ENCODE results near the gene MTMR1. TPM values are rescaled to one million over a fixed set of nuclear protein-coding genes. Genes with fewer than 3 reads are reported as not detected.
A peak's percentile ranks its signal among the peaks of the same experiment; 100 is the strongest.

MTMR1 gene
- total and polyA plus RNA-seq, 5 donors, result 7.4 to 23.4 (median 21.5) TPM

- 95% methylated on average over 13 of the region's 13 CpGs for WGBS
- Histone ChIP-seq H3K9me3 (ENCODE audit: control insufficient read depth, low read length) (no peaks in the 10 kb centered on the region), H3K4me3 (ENCODE audit: low read length) (no peak overlapping the region), H3K4me1 (ENCODE audit: control insufficient read depth, insufficient read depth, low read length) (peaks cover 7% of the 10 kb centered on the region), H3K27me3 (ENCODE audit: control insufficient read depth, insufficient read depth) (no peaks in the 10 kb centered on the region), H3K27ac (ENCODE audit: low read length) (no peak overlapping the region)
- no peak for ATAC-seq
- intact Hi-C loops (cut with DNase I), result no loop called here
- DNase-seq, result no peak
Observed at GRCh38 chrX:150769408-150769807, 76.2 kb downstream of the MTMR1 start.

DNA sequence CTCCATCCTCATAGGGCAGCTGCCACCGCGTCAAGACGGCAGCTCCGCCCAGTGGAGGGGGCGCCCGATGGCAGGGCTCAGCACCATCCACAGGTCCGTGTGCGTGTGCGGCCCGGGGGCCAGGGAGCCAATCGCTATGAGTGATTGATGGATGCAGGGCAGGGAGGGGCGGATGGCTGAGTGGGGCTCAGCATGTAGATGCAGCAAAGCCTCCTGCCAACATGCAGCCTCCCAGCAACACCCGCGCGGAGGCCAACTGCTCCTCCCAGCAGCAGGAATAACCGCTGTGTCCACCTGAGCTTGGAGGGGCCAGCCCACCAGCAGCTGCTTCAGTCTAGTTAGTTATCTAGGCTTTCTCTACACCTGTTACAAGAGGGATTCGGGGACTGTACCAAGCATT, 77.4 kb downstream of the MTMR1 start:
- WGBS, result 84% methylated on average over 17 of the region's 17 CpGs
- intact Hi-C loops (cut with DNase I), result loop anchor here in 2 of 4 donors (5.0 kb wide), 1 partner anchor 312 kb away; no protein-coding TSS in a partner anchor
- Histone ChIP-seq H3K27me3 (ENCODE audit: control insufficient read depth, insufficient read depth) (no peaks in the 10 kb centered on the region), H3K9me3 (ENCODE audit: control insufficient read depth, low read length) (no peaks in the 10 kb centered on the region), H3K27ac (ENCODE audit: low read length) (no peak overlapping the region), H3K4me1 (ENCODE audit: control insufficient read depth, insufficient read depth, low read length) (peaks cover 7% of the 10 kb centered on the region), H3K4me3 (ENCODE audit: low read length) (no peak overlapping the region)
- no peak for DNase-seq
- no peak for ATAC-seq

DNA sequence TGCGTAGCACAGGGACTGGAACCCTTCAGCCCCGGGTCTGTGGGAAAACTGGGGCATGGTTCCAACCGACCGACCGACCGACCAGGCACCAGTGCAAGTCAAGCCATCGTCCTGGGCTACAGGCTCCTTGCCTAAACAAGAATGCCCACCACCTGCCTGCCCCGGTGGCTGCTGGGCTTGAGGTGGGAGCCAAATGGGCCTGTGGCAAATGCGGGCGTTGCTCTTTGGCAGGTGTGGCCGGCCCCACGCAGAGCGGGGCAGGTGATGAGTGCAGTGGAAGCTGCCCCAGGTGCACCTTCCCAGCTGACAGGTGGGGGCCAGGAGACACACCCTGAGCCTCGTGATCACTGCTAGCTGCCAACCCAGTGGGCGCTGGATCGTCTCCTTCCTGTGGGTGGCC, 77.9 kb downstream of the MTMR1 start:
- H3K27me3 ChIP-seq (ENCODE audit: control insufficient read depth, insufficient read depth), result no peaks in the 10 kb centered on the region
- no peaks in the 10 kb centered on the region for H3K9me3 ChIP-seq (ENCODE audit: control insufficient read depth, low read length)
- H3K27ac ChIP-seq (ENCODE audit: low read length), result no peak overlapping the region
- ATAC-seq, result no peak
- 91% methylated on average over 16 of the region's 16 CpGs for WGBS
- no peak overlapping the region for H3K4me3 ChIP-seq (ENCODE audit: low read length)
- no peak for DNase-seq
- intact Hi-C loops (cut with DNase I), result loop anchor here in 2 of 4 donors (5.0 kb wide), 1 partner anchor 311 kb away; no protein-coding TSS in a partner anchor
- H3K4me1 ChIP-seq (ENCODE audit: control insufficient read depth, insufficient read depth, low read length), result peaks cover 7% of the 10 kb centered on the region

DNA sequence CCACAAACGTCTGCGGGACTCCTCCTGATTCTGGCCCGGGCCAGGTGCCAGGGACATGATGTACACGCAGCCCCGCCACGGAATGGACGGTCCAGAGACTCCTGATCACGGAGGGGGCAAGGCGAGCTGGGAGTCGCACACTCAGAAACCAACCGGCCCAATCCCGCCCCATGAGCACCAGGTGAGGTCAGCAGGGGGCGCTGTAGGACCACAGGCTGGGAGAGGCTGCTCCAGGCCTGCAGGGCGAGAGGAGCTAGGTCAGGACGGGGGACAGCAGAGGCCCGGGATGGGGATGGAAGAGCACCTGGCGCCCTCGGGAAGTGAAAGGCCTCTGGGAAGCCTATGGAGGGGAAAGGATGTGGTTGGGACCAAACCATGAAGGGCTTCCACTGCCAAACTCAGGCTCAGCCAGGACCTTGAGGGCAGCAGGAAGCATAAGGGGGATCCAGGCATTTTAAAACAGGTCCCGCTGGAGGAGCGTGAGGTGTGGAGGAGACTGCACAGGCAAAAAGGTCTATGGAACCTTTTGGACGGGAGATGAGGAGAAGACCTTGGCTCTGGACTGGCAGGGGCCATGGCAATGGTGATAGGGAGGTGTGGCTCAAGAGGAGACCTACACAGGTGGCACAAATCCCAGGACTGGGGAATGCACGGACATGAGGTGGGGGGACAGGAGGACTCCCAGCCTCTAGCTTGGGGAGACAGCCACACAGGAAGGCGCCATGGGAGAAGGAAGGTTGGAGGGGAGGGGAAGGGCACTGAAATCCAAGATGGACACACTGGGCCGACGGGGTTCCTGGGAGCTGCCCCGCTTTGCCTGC, 79.2 kb downstream of the MTMR1 start:
- Histone ChIP-seq H3K27ac (ENCODE audit: low read length) (no peak overlapping the region), H3K9me3 (ENCODE audit: control insufficient read depth, low read length) (no peaks in the 10 kb centered on the region), H3K27me3 (ENCODE audit: control insufficient read depth, insufficient read depth) (no peaks in the 10 kb centered on the region), H3K4me1 (ENCODE audit: control insufficient read depth, insufficient read depth, low read length) (peaks cover under 1% of the 10 kb centered on the region), H3K4me3 (ENCODE audit: low read length) (no peak overlapping the region)
- intact Hi-C loops (cut with DNase I), result loop anchor here (2.0 to 5.0 kb wide), 2 partner anchors 310 kb away; no protein-coding TSS in a partner anchor
- WGBS, result 33% methylated on average over 26 of the region's 26 CpGs
- peak; percentile 71 to 91 (median 90) for DNase-seq
- ATAC-seq, result peak; percentile 79 to 86

DNA sequence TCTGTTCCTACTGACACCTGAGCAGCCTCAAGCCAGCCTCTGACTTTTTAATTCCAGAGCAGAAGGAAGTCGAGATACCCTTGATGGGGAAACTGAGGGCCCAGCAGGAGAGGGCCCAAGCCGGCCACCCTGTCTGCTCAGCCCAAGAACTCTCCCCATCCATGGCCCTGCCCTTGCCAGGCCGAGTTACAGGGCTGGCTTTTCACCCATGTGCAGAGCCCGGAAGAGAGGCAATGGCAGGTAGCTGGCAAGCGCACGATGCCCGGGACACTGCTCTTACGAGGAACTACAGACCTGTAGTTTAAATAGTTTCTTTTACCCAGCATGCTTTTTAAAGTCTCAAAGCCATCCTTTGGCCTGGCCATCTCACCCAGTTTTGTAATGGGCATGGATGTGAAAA, 79.9 kb downstream of the MTMR1 start:
- no peak for DNase-seq
- no peaks in the 10 kb centered on the region for H3K4me1 ChIP-seq (ENCODE audit: control insufficient read depth, insufficient read depth, low read length)
- 92% methylated on average over 8 of the region's 8 CpGs for WGBS
- intact Hi-C loops (cut with DNase I), result loop anchor here (2.0 to 5.0 kb wide), 2 partner anchors 309 to 310 kb away; no protein-coding TSS in a partner anchor
- H3K9me3 ChIP-seq (ENCODE audit: control insufficient read depth, low read length), result no peaks in the 10 kb centered on the region
- no peak overlapping the region for H3K4me3 ChIP-seq (ENCODE audit: low read length)
- no peak for ATAC-seq
- no peak overlapping the region for H3K27ac ChIP-seq (ENCODE audit: low read length)
- H3K27me3 ChIP-seq (ENCODE audit: control insufficient read depth, insufficient read depth), result no peaks in the 10 kb centered on the region

- no peak for ATAC-seq
- no peaks in the 10 kb centered on the region for H3K27me3 ChIP-seq (ENCODE audit: control insufficient read depth, insufficient read depth)
- DNase-seq, result no peak
- intact Hi-C loops (cut with DNase I), result loop anchor here (2.0 to 5.0 kb wide), 2 partner anchors 309 kb away; no protein-coding TSS in a partner anchor
- no peak overlapping the region for H3K4me3 ChIP-seq (ENCODE audit: low read length)
- H3K4me1 ChIP-seq (ENCODE audit: control insufficient read depth, insufficient read depth, low read length), result no peaks in the 10 kb centered on the region
- no peak overlapping the region for H3K27ac ChIP-seq (ENCODE audit: low read length)
- no peaks in the 10 kb centered on the region for H3K9me3 ChIP-seq (ENCODE audit: control insufficient read depth, low read length)
- WGBS, result 46% methylated on average over 4 of the region's 4 CpGs
Observed at GRCh38 chrX:150773634-150774033, 80.4 kb downstream of the MTMR1 start.

DNA sequence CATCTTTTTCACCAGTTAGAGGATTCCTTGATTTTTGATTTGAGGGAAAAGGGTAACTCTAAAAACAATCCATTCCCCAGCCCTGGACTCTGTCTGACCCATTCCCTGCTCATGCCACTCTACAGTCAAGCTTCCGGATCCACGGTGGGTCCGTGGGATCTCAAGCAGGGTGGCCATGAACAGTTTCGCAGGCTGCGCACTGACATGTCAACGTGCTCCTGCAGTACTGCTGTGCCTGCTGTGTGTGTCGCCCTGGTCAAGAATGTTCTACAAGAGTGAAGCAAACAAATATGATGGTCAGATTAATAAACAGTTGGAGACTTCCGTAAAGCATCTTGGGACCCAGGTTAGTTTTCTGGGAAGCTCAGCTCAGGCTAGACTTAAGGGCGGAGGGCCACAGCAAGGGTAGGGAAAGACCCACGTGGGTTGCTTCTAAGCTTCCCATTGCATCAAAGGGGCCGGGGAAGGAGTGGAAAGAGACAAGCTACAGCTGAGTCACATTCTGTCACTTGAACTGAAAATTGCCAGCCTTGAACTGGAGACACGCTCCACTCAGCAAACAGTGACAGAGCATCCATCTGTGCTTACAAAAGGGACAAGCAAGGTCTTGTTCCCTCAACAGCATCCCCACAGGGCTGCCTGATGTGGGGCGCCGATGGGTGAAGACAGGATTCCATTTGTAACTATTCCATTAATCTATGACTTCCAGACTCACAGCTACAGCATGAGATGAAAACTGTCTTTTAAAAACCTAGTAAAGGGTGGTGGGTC, 81.8 kb downstream of the MTMR1 start:
- ATAC-seq, result no peak
- Histone ChIP-seq H3K9me3 (ENCODE audit: control insufficient read depth, low read length) (no peaks in the 10 kb centered on the region), H3K27ac (ENCODE audit: low read length) (no peak overlapping the region), H3K4me1 (ENCODE audit: control insufficient read depth, insufficient read depth, low read length) (no peaks in the 10 kb centered on the region), H3K4me3 (ENCODE audit: low read length) (no peak overlapping the region), H3K27me3 (ENCODE audit: control insufficient read depth, insufficient read depth) (no peaks in the 10 kb centered on the region)
- WGBS, result 94% methylated on average over 14 of the region's 14 CpGs
- no peak for DNase-seq
- intact Hi-C loops (cut with DNase I), result loop anchor here in 2 of 4 donors (5.0 kb wide), 1 partner anchor 307 kb away; no protein-coding TSS in a partner anchor

DNA sequence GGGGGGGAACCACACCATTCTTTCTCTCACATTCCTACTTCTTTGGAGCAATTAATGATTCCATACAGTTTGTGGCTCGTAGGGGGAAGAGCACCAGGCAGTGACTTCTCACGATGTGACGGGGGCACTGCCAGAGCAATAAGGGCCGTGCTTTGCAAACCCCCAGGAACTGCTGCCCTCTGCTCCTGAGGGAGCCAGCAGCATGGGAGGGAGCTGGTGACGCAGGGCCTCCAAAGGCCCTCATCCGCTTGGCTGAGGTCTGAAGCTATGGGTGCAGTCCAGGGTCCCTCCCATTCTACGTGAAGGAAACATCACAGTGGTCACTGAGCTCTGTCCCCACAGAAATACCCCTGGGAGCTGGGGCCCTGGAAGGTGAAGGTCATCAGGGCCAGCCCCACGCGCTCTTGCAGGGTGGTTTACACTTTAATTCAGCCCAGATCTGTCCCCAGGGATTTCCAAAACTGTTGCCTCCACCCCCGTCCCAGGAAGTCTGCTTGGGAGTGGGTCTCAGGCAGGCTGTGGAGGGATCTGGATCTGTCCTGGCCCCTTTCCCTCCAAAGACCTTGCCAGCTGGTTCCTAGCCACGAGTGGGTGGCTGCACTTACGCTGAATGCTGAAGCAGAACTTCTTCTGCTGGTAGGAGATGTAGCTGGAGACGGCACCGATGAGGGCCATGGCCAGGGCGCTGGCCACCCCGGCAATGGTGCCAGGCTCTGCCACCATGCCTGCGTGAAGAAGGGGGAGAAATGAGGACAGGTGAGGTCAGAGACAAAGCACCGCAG, 82.6 kb downstream of the MTMR1 start:
- 74% methylated on average over 18 of the region's 18 CpGs for WGBS
- ATAC-seq, result no peak

DNA sequence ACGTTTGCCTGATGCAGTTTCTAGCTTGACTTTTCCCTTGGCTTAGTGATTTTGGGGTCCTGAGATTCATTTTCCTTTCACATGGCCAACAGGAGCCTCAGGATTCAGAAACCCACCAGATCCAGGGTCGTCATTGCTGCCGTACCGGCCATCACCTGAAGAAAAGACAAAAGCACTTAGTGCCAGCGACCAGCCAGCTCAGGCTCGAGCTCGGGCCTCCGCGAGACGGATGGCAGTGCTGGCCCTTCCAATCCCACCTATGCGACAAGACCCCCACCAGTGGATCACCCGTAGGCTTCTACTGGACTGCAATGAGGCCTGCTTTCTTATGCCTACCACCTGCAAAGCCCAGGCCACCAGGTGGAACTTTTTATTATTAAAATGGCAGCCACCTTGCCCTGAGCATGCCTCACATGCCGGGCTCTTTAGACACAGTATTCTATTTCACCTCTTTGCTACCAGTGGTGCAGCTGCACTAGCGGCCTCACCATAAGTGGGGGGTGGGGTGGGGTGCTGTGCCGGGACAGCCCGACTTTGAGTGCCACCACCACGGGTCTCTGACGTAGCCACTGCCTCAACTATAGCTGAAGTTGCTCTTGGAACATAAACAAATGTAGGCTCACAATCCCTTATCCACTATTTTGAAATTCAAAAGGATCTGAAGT, 84.3 kb downstream of the MTMR1 start:
- no peak overlapping the region for H3K27ac ChIP-seq (ENCODE audit: low read length)
- no peak for ATAC-seq

More for the DNA sequence above, 82.6 kb downstream of the MTMR1 start:
- no peak for DNase-seq
- Histone ChIP-seq H3K27me3 (ENCODE audit: control insufficient read depth, insufficient read depth) (no peaks in the 10 kb centered on the region), H3K27ac (ENCODE audit: low read length) (no peak overlapping the region), H3K4me3 (ENCODE audit: low read length) (no peak overlapping the region), H3K9me3 (ENCODE audit: control insufficient read depth, low read length) (no peaks in the 10 kb centered on the region), H3K4me1 (ENCODE audit: control insufficient read depth, insufficient read depth, low read length) (no peaks in the 10 kb centered on the region)
- intact Hi-C loops (cut with DNase I), result no loop called here

GRCh38 chrX:150779385-150779784, 86.2 kb downstream of the MTMR1 start:
- DNase-seq, result no peak
- Histone ChIP-seq H3K9me3 (ENCODE audit: control insufficient read depth, low read length) (no peaks in the 10 kb centered on the region), H3K4me1 (ENCODE audit: control insufficient read depth, insufficient read depth, low read length) (no peaks in the 10 kb centered on the region), H3K27ac (ENCODE audit: low read length) (no peak overlapping the region), H3K4me3 (ENCODE audit: low read length) (no peak overlapping the region), H3K27me3 (ENCODE audit: control insufficient read depth, insufficient read depth) (no peaks in the 10 kb centered on the region)
- intact Hi-C loops (cut with DNase I), result no loop called here
- ATAC-seq, result no peak
- WGBS, result 85% methylated on average over 8 of the region's 8 CpGs

More for the DNA sequence above, 84.3 kb downstream of the MTMR1 start:
- Histone ChIP-seq H3K9me3 (ENCODE audit: control insufficient read depth, low read length) (no peaks in the 10 kb centered on the region), H3K27me3 (ENCODE audit: control insufficient read depth, insufficient read depth) (no peaks in the 10 kb centered on the region), H3K4me1 (ENCODE audit: control insufficient read depth, insufficient read depth, low read length) (no peaks in the 10 kb centered on the region), H3K4me3 (ENCODE audit: low read length) (no peak overlapping the region)
- intact Hi-C loops (cut with DNase I), result no loop called here
- WGBS, result 96% methylated on average over 18 of the region's 18 CpGs
- peak in 1 of 3 donors; percentile 30 for DNase-seq
